Adipose tissue (tissue), 3 donors: ENCODE measurements around the gene BSG. TPM values are rescaled to one million over a fixed set of nuclear protein-coding genes. Genes with fewer than 3 reads are reported as not detected.

Experiments
- H3K27ac ChIP-seq: one replicate; pipeline ENCODE4 v1.5.1; 2013; ENCODE audit warnings: low read depth, low read length
- WGBS, 3 donors: extraction: QIAGEN DNeasy Blood & Tissue Kit; methylation state at CpG; one replicate each; pipeline ENCODE4 v1.1.7; 2013; 5-methylcytosine and 5-hydroxymethylcytosine counted together
- polyA plus RNA-seq, 3 donors: library from polyadenylated mRNA; stranded (reverse); fragments of 200-250 nt; gene quantifications; one replicate each; pipeline ENCODE4 v1.2.3, GENCODE V29; 2013
- donor health status: healthy with polysubstance abuse.
- donor health status: Bipolar disorder and iron deficiency.
- donor health status: healthy.

The BSG gene
- polyA plus RNA-seq, result 100 to 1,000 TPM; 219 to 604 (median 353) TPM

DNA sequence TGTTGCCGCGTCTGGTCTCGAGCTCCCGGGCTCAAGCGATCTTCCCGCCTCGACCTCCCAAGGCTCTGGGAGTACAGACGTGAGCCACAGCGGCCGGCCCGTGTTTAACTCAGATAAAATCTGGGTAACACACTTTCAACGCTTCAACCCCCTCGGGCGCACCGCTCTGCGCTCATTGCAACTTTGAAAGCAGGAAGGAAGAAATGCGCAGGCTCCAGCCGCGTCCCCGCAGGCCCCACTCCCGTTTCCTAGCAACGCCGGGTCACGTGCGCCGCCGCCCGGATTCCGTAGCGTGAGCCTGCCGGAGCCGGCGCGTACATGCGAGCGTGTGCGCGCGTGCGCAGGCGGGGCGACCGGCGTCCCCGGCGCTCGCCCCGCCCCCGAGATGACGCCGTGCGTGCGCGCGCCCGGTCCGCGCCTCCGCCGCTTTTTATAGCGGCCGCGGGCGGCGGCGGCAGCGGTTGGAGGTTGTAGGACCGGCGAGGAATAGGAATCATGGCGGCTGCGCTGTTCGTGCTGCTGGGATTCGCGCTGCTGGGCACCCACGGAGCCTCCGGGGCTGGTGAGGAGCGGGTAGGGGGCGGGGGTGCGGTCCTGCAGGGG is at the start of gene BSG:
Gene BSG, plus strand, starts transcription at position 457 of the 603 bp plus-strand sequence. Its CDS starts 39 bp downstream, at position 496.
- no peak within 1 kb of the TSS for H3K27ac ChIP-seq
- WGBS, 3 donors, result 0% methylated on average over 70 to 79 of the region's 79 CpGs

DNA sequence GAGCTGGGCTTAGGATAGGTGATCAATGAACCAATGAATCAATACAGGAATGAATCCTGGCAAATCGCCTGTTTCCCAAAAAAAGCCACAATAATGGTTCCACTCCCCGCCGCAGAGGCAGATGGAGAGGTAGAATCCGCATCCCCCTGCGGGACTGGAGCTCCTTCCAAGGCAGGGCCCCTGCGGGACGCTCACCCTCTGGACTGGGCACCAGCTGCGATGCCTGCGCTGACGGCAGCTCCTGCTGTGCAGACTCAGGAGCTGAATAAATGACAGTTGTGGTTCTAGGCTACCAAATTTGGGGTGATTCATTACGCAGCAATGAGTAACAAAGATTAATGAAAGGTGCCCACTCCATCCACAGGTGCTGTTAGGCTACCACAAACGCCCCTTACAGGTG is 49.7 kb upstream of the BSG start:
- no peak overlapping the region for H3K27ac ChIP-seq
- WGBS, 3 donors, result 96 to 97% (median 97%) methylated on average over 12 of the region's 12 CpGs

DNA sequence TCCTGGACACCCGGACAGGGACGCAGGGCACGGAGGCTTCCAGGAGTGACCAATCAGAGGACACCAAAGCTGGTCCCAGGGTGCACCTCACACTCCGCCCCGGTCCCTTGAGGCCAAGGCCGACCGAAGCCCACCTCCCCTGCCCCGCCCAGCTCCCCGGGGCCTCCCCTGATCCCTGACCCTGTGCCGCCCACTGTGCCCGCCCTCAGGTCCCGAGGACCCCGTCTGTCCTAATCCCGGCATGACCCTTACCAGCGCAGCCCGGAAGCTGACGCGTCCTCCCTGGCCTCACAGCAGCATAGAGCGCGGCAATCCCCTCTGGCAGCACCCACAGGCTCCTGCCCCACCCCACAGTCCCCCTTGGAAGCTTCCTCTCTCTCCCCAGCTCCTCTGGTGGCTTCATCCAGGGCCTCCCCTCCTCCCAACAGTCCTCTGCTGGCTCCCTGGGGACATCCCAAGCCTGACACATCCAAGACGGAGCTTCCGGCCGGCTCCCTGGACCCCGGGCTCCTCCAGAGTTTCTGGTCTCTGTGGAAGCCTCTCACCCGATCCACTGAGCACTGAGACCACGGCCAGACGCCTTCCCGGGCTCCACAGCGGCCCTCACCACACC is 48.2 kb upstream of the BSG start:
- WGBS, 3 donors, result 65 to 70% (median 66%) methylated on average over 29 of the region's 29 CpGs
- H3K27ac ChIP-seq, result no peak overlapping the region

DNA sequence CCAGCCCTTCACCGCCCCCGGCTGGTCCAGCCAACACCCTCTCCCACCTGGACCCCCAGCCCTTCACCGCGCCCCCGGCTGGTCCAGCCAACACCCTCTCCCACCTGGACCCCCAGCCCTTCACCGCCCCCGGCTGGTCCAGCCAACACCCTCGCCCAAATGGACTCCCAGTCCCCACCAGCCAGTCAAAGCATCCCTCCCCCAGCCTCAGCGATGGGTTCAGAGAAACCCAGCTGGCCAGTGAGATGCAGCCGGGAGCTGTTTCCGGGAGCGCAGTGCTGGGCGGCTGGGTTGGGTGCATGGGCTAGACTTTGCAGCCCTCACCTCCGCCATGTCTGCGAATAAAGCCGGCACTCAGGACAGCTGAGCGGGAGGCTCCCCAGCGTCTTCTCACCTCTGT is 47.4 kb upstream of the BSG start:
- no peak overlapping the region for H3K27ac ChIP-seq
- WGBS, 3 donors, result 71 to 75% (median 74%) methylated on average over 15 to 18 of the region's 18 CpGs

DNA sequence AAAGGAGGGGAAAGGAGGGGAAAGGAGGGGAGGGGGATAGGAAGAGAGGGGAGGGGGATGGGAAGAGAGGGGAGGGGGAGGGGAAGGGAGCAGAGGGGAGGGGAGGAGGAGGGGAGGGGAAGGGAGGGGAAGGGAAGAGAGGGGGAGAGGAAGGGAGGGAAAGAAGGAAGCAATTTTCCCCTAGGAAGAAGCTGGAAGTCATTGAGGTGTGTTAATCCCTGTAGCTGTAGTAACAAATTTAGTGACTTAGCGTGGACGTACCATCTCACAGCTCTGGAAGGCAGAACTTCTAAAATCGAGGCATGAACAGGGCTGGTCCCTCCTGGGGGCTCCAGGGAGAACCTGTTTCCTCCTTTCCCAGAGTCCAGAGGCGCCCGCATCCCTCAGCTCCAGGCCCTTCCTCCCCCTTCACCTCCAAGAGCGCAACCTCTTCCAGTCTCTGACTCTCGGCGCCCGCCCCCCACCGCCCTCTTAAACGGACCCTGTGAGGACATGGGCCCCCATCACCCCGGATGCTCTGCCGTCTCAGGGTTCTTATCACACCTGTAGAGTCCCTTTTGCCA is 46.5 kb upstream of the BSG start:
- 52 to 58% (median 54%) methylated on average over 13 of the region's 13 CpGs for WGBS, 3 donors
- H3K27ac ChIP-seq, result no peak overlapping the region

DNA sequence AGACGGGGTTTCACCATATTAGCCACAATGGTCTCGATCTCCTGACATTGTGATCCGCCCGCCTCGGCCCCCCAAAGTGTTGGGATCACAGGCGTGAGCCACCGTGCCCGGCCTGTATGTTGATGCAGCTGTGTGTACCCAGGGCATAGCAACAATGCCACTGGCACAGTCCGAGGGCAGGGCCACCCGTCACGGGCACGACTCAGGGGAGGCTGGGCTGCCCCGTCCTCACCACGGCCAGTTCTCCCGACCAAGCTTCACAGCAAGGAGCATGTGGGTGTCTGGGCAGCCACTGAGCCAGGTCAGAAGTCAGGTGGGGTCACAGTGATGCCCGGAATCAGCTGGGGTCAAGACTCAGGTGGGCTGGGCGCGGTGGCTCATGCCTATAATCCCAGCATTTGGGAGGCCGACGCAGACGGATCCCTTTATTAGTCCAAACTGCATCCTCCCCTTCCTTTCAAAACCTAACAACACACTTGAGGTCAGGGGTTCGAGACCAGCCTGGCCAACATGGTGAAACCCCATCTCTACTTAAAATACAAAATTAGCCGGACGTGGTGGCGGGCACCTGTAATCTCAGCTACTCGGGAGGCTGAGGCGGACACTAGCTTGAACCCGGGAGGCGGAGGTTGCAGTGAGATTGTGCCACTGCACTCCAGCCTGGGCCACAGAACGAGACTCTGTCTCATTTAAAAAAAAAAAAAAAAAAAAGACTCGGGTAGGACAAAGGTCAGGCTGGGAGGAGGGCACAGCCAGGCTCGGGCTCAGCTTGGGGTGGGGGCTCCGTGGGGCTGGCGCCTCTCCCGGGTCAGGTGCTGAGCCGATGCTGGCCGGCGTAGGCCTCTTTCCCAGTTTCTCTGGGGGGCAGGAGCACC is 42.0 kb upstream of the BSG start:
- H3K27ac ChIP-seq, result no peak overlapping the region
- WGBS, 3 donors, result 62 to 70% (median 65%) methylated on average over 36 to 38 of the region's 38 CpGs

DNA sequence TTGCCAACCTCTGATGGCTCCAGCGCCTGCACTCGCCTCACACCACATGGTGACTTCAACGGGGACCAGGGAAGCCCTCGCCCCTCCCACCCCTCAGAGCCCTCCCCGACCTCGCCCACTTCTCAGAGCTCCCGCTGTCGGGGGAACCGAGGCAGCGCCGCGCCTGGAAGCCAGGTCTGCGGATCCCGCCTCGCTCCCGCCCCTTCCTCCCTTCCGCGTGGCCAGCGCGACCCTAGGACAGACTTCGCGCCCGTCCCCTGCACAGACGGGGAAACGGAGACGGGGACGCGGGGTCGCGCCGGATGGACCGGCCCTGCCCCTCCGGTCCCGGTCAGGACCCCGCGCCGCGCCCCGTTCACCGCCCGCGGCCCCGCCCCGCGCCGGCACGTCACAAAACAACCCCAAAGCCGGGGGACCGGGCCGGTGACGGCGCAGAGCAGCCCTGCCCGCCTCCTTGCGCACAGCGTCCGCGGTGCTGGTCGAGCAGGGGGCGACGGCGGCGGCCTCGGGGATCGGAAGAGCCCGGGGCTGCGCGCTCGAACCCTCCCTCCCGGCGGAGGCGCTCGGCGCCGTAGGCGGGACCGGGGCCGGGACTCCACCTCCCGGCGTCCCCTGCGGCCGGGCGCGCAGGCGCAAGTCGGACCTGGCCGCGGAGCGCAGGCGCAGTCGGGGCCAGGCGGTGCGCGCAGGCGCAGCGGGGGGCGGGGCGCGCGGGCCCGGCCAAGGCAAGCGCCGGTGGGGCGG is 41.2 kb upstream of the BSG start:
- peak overlapping the region; percentile 35 for H3K27ac ChIP-seq
- WGBS, 3 donors, result 1% methylated on average over 63 to 103 of the region's 103 CpGs

DNA sequence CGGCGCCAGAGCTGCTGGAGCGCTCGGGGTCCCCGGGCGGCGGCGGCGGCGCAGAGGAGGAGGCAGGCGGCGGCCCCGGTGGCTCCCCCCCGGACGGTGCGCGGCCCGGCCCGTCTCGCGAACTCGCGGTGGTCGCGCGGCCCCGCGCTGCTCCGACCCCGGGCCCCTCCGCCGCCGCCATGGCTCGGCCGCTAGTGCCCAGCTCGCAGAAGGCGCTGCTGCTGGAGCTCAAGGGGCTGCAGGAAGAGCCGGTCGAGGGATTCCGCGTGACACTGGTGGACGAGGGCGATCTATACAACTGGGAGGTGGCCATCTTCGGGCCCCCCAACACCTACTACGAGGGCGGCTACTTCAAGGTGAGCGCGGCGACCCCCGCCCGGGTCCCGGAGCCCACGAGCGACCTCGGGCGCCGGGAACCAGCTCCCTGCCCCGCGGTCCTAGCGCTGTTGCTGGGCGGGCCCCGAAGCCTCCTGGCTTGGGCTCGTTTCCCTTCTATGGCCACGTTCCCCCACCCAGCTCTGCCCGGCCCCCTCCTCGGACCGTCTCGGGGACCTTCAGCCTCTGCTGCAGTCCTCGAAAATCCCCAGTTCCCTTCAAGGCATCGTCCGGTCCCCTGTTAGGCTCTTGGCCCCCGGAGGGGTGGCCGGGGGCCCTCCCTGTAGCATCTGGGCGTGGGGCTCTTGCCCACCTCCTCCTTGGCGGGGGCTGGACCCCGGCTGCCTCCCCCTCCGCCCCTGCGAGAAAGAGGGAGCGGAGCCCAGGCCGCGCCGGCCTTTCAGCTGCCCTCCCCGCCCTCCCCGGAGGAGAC is 40.4 kb upstream of the BSG start, which contains the start of gene CDC34:
Gene CDC34, plus strand, starts transcription at position 8 of the 808 bp plus-strand sequence. Its CDS starts 172 bp downstream, at position 180.
- H3K27ac ChIP-seq, result peak within 1 kb of the TSS; percentile 35
- WGBS, 3 donors, result 0 to 1% (median 0%) methylated on average over 37 to 84 of the region's 84 CpGs

DNA sequence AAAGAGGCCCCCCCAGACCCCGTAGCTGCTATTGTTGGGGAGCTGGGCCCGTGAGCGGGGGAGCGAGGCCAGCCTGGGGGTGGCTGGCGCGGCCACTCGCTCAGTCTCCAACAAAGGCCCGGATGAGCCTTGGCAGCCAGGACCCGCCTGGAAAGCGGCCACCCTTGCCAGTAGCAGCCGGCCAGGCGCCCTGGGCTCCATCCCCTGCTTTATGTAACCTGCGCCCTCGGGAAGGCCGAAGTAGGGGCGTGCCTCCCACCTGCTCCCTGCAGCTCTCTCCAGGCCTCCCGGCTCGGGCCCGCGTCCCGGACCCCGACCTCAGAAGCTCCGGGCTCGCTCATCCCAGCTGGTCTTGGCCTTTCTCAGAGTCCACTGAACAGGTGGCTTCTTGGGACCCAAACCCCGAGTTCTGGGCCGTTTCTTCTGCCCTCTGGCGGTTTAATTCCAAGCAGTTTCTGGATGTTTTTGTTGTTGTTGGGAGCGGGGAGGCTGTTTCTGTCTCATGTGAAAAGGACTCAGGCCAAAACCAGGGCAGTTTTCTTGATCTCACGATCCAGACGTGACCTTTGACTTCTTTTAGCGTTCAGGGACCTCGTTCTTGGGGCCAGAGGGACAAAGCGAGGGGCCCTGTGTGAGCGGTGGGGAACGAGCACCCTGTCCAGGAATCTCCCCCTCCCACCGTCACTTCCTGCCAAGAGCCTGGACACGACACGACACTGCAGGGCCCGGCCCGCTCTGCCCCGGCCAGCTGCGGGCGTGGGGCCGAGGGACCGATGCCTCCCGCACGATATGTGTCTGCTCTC is 39.6 kb upstream of the BSG start:
- WGBS, 3 donors, result 0 to 1% (median 0%) methylated on average over 43 to 47 of the region's 47 CpGs
- peak overlapping the region; percentile 17 for H3K27ac ChIP-seq

DNA sequence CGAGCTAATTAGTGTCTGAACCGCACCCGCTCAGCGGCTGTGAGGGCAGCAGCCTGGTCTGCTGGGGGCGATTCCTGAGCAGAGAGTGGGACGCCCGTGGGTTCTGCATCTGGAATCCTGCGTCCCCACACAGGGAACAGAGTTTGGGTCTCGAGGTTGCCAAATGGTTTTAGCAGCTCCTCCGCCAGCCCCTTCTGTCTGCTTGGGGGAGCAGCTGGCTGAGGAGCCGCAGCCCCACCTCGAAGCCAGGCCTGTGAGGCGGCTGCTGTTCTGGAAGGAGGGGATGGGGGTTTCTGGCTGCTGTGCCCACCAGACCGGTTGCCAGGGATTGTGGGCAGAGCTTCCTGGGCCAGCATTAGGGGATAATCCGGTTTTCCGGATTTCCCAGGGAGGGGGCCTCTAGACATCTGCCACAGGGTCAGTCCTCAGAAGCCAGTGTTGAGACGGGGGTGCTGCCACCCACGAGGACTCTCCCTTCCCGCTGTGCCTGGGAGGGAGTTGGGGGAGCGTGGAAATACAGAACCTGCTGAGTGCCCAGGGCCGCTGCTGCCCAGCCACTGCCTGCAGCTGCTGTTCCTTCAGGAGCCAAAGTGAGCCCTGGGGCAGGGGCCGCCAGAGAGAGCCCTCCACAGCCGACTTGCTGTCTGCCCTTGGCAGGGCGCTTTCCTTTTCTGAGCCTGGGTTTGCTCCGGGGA is 38.9 kb upstream of the BSG start:
- 26 to 44% (median 37%) methylated on average over 24 to 25 of the region's 25 CpGs for WGBS, 3 donors
- no peak overlapping the region for H3K27ac ChIP-seq

DNA sequence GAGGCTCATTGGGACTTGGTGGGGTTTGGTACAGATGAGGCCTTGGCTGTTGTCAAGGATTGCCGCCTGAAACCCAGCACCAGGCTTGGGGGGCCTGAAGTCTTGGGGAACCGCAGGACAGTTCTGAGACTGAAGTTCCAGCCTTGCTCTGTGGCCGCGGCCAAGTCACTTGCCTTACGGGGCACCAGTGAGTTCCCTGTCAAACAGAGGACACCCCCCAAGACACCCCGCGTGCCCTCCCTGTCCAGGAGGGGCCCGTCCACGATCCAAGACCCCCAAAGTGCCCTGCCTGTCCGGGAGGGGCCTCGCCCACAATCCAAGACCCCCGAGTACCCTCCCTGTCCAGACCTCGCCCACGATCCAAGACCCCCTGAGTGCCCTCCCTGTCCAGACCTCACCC is 38.3 kb upstream of the BSG start:
- H3K27ac ChIP-seq, result no peak overlapping the region
- 78 to 85% (median 80%) methylated on average over 12 to 14 of the region's 14 CpGs for WGBS, 3 donors

DNA sequence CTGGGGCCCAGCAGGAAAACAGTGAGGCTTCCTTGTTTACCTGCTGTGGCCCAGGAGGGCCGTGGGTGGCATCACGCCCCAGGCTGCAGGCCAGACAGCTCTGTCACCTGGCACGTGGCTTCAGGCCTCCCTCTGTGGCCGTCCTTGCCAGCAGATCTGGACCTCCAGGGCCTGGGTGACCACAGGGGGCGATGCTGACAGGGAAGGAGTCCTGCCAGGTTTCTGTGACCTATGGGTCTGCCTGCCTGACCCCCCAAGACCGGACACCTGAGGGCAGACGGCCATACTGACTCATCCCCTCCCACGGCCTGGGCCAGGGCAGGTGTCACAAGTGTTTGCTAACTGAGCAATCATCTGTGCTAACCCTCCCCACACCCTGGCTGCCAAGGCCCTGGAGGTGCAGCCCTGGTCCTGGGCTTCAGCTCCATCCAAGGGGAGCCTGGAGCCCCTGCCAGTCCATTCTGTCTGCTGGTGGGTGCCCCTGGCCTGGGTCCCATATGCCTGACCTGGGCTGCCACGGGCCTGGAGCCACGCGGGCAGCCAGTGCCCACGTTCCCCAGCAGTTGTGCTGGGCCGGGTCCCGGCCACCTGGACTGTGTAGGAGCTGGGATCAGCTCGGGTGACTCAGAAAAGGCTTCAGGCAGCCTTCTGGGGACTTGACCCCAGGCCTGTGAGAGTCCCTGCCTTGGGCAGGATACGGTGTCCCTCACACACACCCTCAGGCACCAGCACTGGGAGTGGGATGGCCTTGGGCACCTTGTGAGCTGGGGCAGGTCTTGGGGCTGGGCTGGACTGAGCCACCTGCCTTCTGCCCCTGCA is 37.2 kb upstream of the BSG start:
- WGBS, 3 donors, result 59 to 80% (median 75%) methylated on average over 16 of the region's 16 CpGs
- H3K27ac ChIP-seq, result no peak overlapping the region

DNA sequence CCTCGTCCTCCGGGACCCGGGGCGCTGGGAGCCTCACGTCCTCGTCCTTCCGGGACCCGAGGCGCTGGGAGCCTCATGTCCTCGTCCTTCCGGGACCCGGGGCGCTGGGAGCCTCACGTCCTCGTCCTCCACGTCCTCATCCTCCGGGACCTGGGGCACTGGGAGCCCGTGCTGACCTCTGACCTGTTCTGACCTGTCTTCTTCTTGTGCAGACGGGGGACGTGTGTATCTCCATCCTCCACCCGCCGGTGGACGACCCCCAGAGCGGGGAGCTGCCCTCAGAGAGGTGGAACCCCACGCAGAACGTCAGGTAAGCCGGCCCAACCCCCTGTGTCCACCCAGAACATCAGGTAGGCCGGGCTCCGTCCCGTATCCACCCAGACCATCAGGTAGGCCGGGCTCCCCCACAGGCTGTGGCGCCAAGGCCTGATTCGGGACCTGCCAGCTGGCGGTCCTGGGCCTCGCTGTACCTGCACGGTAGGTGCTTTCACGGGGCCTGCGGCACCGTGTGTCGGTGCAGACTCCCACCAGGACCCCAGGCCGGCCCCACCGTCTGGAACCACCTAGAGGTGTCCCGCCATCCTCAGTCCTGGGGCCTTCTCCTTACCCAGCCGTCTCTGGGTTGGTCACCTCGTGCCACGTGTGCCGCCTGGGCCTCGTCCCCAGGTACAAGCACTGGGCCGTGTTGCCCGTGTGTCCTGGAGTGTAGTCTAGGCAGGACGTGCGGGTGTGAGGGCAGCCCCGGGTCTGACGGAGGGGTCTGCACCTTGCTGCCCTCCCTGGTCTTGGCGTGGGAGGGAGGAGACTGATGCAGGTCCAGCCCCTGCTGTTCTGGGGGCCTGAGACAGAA is 36.1 kb upstream of the BSG start:
- no peak overlapping the region for H3K27ac ChIP-seq
- 90 to 93% (median 91%) methylated on average over 54 to 55 of the region's 55 CpGs for WGBS, 3 donors

DNA sequence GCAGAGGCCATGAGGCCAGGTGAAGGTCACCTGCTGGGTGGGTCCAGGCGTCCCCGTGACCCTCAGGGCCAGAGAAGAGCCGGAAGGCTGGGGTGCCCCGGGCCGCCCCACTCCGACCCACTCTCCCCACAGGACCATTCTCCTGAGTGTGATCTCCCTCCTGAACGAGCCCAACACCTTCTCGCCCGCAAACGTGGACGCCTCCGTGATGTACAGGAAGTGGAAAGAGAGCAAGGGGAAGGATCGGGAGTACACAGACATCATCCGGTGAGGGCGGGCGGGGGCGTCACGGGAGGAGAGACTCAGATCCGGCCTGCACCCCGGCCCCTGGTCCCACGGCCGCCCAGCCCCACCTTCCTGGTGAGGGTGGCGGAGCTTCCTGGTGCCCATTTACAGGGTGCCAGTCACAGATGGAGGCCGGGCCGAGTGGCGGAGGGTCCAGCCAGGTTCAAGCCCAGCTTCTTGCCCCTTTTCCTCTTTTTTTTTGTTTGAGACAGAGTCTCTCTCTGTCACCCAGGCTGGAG is 35.5 kb upstream of the BSG start:
- no peak overlapping the region for H3K27ac ChIP-seq
- WGBS, 3 donors, result 90 to 95% (median 95%) methylated on average over 26 of the region's 26 CpGs
